ENCODE results near the gene LDLRAD3. TPM values are rescaled to one million over a fixed set of nuclear protein-coding genes. Genes with fewer than 3 reads are reported as not detected.

The LDLRAD3 gene
- total RNA-seq, 1 experiment from 2014 or later = 15.3 TPM

DNA sequence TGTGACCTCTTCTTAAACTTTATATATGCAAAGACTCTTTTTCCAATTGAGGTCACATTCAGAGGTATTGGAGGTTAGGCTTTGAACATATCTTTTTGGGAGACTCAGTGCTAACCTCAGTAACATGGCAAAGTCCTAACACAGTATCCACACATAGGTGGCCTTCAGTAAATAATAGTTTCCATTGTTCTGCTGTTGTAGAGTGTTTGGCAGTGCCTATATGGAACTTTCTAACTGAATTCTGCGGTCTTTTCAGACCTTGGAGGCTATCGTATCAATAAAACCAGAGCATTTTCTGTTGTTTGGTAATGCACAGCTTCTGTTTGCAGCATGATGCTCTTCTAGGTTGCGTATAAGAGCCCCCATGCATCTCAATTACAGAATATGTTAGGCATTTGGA lies 47.0 kb downstream of the LDLRAD3 start:
- H3K9me2 ChIP-seq (replicated peaks; ENCODE audit: low read length) = no peaks in the 10 kb centered on the region
- no TSS peak for BruUV-seq (replicated peaks)
- peaks cover 20% of the 10 kb centered on the region; the same call in 1 of the 2 replicates for H3K4me1 ChIP-seq (ENCODE audit: insufficient read depth, low read length)
- no peak overlapping the region for H3K4me3 ChIP-seq (ENCODE audit: low read length)
- H3K9ac ChIP-seq (ENCODE audit: low read length) = no peak overlapping the region
- H3K27ac ChIP-seq (ENCODE audit: low read length) = no peak overlapping the region
- TF ChIP-seq, protein P1, sequence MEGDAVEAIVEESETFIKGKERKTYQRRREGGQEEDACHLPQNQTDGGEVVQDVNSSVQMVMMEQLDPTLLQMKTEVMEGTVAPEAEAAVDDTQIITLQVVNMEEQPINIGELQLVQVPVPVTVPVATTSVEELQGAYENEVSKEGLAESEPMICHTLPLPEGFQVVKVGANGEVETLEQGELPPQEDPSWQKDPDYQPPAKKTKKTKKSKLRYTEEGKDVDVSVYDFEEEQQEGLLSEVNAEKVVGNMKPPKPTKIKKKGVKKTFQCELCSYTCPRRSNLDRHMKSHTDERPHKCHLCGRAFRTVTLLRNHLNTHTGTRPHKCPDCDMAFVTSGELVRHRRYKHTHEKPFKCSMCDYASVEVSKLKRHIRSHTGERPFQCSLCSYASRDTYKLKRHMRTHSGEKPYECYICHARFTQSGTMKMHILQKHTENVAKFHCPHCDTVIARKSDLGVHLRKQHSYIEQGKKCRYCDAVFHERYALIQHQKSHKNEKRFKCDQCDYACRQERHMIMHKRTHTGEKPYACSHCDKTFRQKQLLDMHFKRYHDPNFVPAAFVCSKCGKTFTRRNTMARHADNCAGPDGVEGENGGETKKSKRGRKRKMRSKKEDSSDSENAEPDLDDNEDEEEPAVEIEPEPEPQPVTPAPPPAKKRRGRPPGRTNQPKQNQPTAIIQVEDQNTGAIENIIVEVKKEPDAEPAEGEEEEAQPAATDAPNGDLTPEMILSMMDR (conservative IDR thresholded peaks at IDR 0.05; ENCODE audit: low read depth, low read length) = no peak
- intact Hi-C loops (cut with micrococcal nuclease) = no loop called here
- no peaks in the 10 kb centered on the region for H3K9me3 ChIP-seq (ENCODE audit: low read length)
- H4K20me1 ChIP-seq (ENCODE audit: low read length) = peaks cover 6% of the 10 kb centered on the region; the same call in 1 of the 2 replicates
- no peak for DNase-seq
- CTCF ChIA-PET = no interaction called here
- POLR2A ChIA-PET (ENCODE audit: unreplicated experiment) = no interaction called here
- H3K27me3 ChIP-seq (ENCODE audit: low read length) = no peaks in the 10 kb centered on the region
- peaks cover 89% of the 10 kb centered on the region for H3K79me2 ChIP-seq (ENCODE audit: low read length)
- no peak overlapping the region for H2AFZ ChIP-seq (ENCODE audit: low read length)
- no peaks in the 10 kb centered on the region for H3F3A ChIP-seq (ENCODE audit: low read length, unreplicated experiment)
- peaks cover 9% of the 10 kb centered on the region for H3K36me3 ChIP-seq (ENCODE audit: low read depth, low read length)
- H3K4me2 ChIP-seq (ENCODE audit: low read length) = no peak overlapping the region
- ATAC-seq = no peak

DNA sequence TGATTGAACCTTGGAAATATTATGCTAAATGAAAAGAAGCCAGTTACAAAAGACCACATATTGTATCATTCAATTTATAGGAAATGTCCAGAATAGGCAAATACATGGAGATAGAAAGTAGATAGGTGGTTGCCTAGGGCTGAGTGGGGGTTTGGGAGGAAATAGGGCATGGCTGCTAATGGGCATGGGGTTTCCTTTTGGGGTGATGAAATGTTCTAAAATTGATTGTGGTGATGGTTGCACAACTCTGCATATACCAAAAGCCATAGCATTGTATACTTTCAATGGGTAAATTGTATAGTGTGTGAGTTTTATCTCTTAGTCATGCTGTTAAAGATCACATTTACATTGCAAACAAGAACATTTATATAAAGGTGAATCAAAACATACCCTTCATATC lies 48.7 kb downstream of the LDLRAD3 start:
- Histone ChIP-seq H3K4me3 (ENCODE audit: low read length) (no peak overlapping the region), H3K9me3 (ENCODE audit: low read length) (no peaks in the 10 kb centered on the region), H3F3A (ENCODE audit: low read length, unreplicated experiment) (no peaks in the 10 kb centered on the region), H3K36me3 (ENCODE audit: low read depth, low read length) (peaks cover 9% of the 10 kb centered on the region), H3K27ac (ENCODE audit: low read length) (no peak overlapping the region), H3K4me1 (ENCODE audit: insufficient read depth, low read length) (peaks cover 13% of the 10 kb centered on the region; the same call in 1 of the 2 replicates), H3K79me2 (ENCODE audit: low read length) (peaks cover 88% of the 10 kb centered on the region), H3K27me3 (ENCODE audit: low read length) (no peaks in the 10 kb centered on the region), H3K4me2 (ENCODE audit: low read length) (no peak overlapping the region), H4K20me1 (ENCODE audit: low read length) (no peaks in the 10 kb centered on the region), H3K9me2 (replicated peaks; ENCODE audit: low read length) (no peaks in the 10 kb centered on the region), H3K9ac (ENCODE audit: low read length) (no peak overlapping the region), H2AFZ (ENCODE audit: low read length) (no peak overlapping the region)
- no TSS peak for BruUV-seq (replicated peaks)
- TF ChIP-seq, protein P1 (conservative IDR thresholded peaks at IDR 0.05; ENCODE audit: low read depth, low read length) = no peak
- TF ChIP-seq EZH2 (IDR thresholded peaks at IDR 0.05; ENCODE audit: low read length, unreplicated experiment) (no peak), EZH2phosphoT487 (IDR thresholded peaks at IDR 0.05; ENCODE audit: borderline replicate concordance, low read length) (no peak)
- POLR2A ChIA-PET (ENCODE audit: unreplicated experiment) = no interaction called here
- intact Hi-C loops (cut with micrococcal nuclease) = no loop called here
- CTCF ChIA-PET = no interaction called here
- peak; percentile 28 for DNase-seq
- peak; percentile 38; the same call in 1 of the 2 replicates for ATAC-seq

DNA sequence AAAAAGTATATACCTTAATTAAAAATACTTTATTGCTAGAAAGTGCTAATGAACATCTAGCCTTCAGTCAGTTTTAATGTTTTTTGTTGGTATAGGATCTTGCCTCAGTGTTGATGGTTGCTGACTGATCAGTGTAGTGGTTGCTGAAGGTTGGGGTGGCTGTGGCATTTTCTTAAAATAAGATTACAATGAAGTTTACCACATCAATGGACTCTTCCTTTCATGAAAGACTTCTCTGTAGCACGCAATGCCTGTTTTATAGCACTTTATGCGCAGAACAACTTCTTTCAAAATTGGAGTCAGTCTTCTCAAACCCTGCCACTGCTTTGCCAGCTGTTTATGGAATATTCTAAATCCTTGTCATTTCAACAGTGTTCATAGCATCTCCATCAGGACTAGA lies 50.6 kb downstream of the LDLRAD3 start:
- no TSS peak for BruUV-seq (replicated peaks)
- CTCF ChIA-PET = no interaction called here
- no peak overlapping the region for H3K9ac ChIP-seq (ENCODE audit: low read length)

More for the DNA sequence above, 50.6 kb downstream of the LDLRAD3 start:
- Histone ChIP-seq H3K79me2 (ENCODE audit: low read length) (peaks cover 88% of the 10 kb centered on the region), H3K4me1 (ENCODE audit: insufficient read depth, low read length) (peaks cover 13% of the 10 kb centered on the region; the same call in 1 of the 2 replicates), H2AFZ (ENCODE audit: low read length) (no peak overlapping the region), H3K4me2 (ENCODE audit: low read length) (no peak overlapping the region), H3F3A (ENCODE audit: low read length, unreplicated experiment) (no peaks in the 10 kb centered on the region), H3K9me3 (ENCODE audit: low read length) (no peaks in the 10 kb centered on the region), H3K27me3 (ENCODE audit: low read length) (no peaks in the 10 kb centered on the region), H3K36me3 (ENCODE audit: low read depth, low read length) (peaks cover 9% of the 10 kb centered on the region), H3K27ac (ENCODE audit: low read length) (no peak overlapping the region), H3K9me2 (replicated peaks; ENCODE audit: low read length) (no peaks in the 10 kb centered on the region), H4K20me1 (ENCODE audit: low read length) (no peaks in the 10 kb centered on the region), H3K4me3 (ENCODE audit: low read length) (no peak overlapping the region)
- DNase-seq (no peak), ATAC-seq (no peak)
- POLR2A ChIA-PET (ENCODE audit: unreplicated experiment) = no interaction called here
- TF ChIP-seq, protein P1 (conservative IDR thresholded peaks at IDR 0.05; ENCODE audit: low read depth, low read length) = no peak
- TF ChIP-seq EZH2phosphoT487 (IDR thresholded peaks at IDR 0.05; ENCODE audit: borderline replicate concordance, low read length) (no peak), EZH2 (IDR thresholded peaks at IDR 0.05; ENCODE audit: low read length, unreplicated experiment) (no peak)
- intact Hi-C loops (cut with micrococcal nuclease) = no loop called here

Data from PC-3 (cell line).